Transverse colon (tissue), 3 donors: ENCODE measurements around the gene EVA1C.

Experiments
- EP300 ChIP-seq: sonication (generic); formaldehyde crosslinking; IDR thresholded peaks from one replicate; pipeline ENCODE4 v1.6.1; 2017; ENCODE audit warnings: antibody characterized with exemption, low read depth
- POLR2A ChIP-seq: fragments of 450-650 bp; IDR thresholded peaks from one replicate; pipeline ENCODE4 v1.6.1; 2016; ENCODE audit warnings: antibody characterized with exemption, mild to moderate bottlenecking, moderate library complexity
- TF ChIP-seq, protein P1 (sequence below), 5 experiments: fragments of 200-600 bp in 3 of 5; fragments of 450-650 bp in 2 of 5; sonication (generic) in 3 of 5; IDR thresholded peaks; 1 replicate in 2 of 5; 2 replicates in 3 of 5; pipeline ENCODE4 v1.5.1; 2016 to 2017; ENCODE audit warnings: antibody characterized with exemption in 5 of 5, inconsistent platforms in 3 of 5, mild to moderate bottlenecking in 2 of 5, moderate library complexity in 1 of 5

- TF ChIP-seq, protein P1, sequence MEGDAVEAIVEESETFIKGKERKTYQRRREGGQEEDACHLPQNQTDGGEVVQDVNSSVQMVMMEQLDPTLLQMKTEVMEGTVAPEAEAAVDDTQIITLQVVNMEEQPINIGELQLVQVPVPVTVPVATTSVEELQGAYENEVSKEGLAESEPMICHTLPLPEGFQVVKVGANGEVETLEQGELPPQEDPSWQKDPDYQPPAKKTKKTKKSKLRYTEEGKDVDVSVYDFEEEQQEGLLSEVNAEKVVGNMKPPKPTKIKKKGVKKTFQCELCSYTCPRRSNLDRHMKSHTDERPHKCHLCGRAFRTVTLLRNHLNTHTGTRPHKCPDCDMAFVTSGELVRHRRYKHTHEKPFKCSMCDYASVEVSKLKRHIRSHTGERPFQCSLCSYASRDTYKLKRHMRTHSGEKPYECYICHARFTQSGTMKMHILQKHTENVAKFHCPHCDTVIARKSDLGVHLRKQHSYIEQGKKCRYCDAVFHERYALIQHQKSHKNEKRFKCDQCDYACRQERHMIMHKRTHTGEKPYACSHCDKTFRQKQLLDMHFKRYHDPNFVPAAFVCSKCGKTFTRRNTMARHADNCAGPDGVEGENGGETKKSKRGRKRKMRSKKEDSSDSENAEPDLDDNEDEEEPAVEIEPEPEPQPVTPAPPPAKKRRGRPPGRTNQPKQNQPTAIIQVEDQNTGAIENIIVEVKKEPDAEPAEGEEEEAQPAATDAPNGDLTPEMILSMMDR (IDR thresholded peaks at IDR 0.05) = peak in 3 of 5 experiments; percentile 4 to 19 (median 11)
- TF ChIP-seq POLR2A = no peak
- peak; percentile 57 for TF ChIP-seq EP300
Measured at GRCh38 chr21:32412162-32413014, at the start of gene EVA1C.
